ENCODE data around the gene JMJD8.
A peak's percentile ranks its signal among the peaks of the same experiment; 100 is the strongest.

The JMJD8 gene

DNA sequence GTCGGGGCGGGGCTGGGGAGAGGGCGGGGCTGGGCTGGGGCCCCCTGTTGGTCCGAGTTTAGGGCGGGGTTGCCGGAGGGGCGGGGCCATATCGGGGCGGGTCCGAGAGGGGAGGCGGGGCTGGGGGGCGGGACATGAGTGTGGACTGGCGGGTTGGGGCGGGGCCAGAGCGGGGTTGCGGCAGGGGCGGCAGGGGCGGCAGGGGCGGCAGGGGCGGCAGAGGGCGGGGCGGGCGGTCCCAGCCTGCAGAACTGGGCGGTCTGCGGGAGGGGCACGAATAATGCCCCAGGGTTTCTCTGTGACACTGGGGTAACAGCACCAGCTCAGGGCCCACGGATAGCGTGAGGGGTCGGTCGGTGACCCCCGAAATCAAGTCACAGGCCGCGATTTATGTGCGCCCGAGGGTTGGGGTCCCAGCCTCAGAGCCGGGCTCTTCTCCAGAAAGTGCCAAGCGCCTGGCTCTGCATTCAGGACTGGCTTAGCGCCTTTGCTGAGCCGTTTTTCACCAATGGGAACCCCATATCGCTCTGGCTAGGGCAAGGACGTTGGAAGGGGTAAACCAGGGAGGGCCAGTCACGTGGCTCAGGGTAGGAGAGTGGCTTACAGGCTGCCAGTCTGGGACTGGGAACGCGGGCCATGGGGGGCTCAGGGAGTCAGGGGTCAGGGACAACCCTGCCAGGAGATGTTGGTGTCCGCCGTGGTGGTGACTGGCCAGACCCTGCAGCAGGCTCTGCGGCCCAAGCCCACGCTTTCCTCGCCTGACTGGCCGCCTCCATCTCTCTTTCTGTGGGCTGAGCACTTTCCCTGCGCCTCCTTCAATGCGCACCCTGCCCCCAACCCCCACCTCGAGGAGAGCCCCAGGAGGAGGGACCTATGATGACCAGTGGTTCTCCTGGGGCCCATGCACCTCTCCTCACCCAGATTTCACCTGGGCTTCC is 46.8 kb downstream of the JMJD8 start:
- peak; percentile 87 to 91 for DNase-seq

DNA sequence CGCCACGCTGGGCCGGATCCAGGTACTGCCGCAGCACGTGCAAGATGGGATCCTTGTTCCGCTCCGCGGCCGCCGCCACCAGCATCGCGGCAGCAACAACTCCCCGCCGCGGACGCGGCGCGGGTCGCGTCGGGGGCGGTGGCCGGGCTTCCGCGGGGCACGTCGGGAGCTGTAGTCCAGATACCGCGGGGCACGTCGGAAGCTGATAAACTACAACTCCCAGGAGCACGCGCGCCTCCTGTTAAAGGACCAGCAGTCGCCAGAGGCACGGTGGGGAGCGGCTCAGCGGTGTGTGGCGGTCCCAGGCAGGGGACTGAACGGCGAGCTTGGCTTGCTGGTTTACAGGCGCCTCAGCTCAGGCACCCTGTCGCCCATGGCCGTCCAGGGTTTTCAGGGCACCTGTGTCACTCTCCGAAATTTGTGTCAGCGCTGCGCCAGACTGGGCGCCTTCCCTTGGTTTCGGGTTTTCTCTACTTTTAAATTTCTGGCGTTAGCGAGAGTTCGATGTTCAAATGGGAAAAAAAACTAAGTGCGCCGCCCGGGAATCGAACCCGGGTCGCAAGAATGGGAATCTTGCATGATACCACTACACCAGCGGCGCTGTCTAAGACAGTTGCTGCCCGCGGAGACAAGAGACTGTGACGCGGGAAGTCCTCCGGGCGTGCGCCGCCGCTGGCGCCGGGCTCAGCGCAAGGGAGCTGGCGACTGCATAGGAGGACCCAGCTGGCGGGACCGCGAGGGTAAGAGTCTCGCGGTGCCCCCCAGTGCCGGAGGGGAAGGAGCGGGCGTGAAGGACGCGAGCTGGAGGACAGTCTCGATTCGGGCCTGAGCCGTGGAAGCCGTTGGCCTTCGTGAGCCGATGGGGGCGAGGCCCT is 47.7 kb downstream of the JMJD8 start, which contains the start of gene METTL26:
Gene METTL26 (minus strand): TSS at position 100 of the 875 bp plus-strand sequence. CDS start 15 bp downstream, at position 85.
- peak; percentile 95 for DNase-seq

DNA sequence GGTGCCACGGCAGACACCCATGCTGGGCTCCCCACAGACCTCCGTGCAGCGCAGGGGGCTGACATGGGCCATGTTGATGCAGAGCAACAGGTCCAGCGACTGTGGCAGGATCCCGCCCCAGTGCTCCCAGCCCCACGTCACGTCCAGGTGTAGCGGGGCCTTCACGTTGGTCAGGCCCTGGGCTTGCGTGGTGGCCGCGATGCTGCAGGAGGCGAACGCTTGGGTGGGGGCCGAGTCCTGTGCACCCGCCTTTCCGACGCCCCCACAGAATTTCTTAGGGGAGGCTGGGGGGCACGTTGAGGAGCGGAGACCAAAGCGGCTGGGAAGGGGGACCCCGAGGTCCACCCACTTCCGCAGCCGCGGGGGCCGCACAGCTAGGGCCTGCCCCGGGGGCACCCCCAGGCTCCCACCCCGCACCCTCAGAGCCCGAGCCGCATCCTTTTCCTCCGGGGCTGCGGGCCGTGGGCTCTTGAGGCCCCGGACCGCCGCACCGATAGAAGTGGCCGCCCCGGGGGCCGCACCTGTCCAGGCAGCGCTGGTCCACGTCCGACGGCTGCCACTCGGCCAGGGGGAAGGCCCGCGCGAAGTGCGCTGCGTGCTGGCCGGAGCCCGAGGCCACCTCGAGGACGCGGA is 48.4 kb downstream of the JMJD8 start:
- no peak for DNase-seq

DNA sequence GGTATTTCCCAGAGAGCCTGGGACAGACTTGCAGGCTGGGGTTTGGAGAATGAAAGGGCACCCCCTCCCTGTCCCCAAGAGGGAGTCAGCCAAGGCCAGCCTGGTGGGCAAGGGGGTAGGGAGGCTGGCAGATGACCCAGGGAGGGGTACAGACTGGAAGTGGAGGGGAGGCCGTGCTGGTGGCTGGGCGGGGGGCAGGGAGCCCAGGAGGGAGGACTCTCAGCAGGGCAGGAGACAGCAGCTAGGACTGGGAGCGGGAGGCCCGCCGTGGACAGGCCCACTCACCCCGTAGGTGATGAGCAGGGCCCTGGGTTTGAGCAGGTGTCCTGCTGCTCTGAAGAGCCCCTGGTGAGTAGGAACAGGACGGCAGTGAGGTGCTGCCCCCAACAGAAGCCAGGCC is 49.1 kb downstream of the JMJD8 start:
- DNase-seq, result no peak

DNA sequence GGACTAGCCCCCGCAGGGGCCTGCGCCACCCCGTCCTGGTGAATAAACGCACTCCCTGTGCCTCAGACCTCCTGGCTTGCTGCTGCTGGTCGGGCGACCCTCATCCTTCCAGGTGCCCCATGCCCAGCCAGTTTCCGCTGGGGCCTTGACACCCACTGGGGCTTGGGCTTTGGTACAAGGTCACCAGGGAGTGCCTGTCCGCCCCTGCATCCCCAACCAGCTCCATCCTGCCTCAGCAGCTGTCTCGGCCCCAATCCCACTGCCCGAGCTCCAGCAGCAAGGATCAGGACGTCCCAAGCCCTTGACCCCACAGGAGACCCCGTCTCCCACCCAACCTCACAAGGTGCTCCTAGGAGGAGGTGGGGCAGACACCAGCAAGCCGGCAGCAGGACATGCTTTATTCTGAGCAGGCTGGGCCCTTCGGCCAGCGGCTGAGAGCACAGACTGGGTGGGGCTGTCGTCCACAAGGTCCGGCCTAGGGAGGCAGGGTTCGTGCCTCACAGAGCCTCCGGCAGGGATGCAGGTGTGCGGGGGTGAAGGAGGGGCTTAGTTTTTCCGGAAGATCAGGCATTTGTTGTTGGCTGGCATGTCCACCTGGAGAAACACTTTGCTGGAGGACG is 50.0 kb downstream of the JMJD8 start:
- no peak for DNase-seq

DNA sequence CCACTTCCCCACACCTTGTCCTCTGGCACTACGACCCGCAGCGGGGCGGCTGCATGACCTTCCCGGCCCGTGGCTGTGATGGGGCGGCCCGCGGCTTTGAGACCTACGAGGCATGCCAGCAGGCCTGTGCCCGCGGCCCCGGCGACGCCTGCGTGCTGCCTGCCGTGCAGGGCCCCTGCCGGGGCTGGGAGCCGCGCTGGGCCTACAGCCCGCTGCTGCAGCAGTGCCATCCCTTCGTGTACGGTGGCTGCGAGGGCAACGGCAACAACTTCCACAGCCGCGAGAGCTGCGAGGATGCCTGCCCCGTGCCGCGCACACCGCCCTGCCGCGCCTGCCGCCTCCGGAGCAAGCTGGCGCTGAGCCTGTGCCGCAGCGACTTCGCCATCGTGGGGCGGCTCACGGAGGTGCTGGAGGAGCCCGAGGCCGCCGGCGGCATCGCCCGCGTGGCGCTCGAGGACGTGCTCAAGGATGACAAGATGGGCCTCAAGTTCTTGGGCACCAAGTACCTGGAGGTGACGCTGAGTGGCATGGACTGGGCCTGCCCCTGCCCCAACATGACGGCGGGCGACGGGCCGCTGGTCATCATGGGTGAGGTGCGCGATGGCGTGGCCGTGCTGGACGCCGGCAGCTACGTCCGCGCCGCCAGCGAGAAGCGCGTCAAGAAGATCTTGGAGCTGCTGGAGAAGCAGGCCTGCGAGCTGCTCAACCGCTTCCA is 50.6 kb downstream of the JMJD8 start:
- DNase-seq, result no peak

DNA sequence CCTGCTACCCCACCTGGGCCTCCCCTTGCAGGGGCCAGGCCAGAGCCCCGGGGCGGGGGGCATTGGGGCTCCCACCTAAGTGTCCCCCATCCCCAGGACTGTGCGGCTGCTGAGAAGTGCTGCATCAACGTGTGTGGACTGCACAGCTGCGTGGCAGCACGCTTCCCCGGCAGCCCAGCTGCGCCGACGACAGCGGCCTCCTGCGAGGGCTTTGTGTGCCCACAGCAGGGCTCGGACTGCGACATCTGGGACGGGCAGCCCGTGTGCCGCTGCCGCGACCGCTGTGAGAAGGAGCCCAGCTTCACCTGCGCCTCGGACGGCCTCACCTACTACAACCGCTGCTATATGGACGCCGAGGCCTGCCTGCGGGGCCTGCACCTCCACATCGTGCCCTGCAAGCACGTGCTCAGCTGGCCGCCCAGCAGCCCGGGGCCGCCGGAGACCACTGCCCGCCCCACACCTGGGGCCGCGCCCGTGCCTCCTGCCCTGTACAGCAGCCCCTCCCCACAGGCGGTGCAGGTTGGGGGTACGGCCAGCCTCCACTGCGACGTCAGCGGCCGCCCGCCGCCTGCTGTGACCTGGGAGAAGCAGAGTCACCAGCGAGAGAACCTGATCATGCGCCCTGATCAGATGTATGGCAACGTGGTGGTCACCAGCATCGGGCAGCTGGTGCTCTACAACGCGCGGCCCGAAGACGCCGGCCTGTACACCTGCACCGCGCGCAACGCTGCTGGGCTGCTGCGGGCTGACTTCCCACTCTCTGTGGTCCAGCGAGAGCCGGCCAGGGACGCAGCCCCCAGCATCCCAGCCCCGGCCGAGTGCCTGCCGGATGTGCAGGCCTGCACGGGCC is 51.4 kb downstream of the JMJD8 start:
- DNase-seq, result no peak

DNA sequence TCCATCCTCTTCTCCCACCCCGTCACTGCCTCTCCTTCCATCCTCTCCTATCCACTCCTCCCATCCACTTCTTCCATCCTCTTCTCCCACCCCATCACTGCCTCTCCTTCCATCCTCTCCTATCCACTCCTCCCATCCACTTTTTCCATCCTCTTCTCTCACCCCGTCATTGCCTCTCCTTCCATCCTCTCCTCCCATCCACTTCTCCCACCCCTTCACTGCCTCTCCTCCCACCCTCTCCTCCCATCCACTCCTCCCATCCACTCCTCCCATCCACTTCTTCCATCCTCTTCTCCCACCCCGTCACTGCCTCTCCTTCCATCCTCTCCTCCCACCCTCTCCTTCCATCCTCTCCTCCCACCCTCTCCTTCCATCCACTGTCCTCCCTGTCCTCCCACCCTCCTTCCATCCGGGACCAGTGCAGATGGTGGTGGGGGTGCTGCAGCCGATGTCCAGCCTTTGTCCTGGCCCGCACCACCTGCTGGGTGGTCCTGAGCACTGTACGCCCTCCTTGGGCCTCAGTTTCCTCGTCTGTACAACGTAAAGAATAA is 52.3 kb downstream of the JMJD8 start:
- no peak for DNase-seq

Measured in CD4-positive, alpha-beta T cell treated with Interleukin-4 for 1 hour (primary cell).